H1 (cell line): ENCODE results near the gene CBLB. TPM values are rescaled to one million over a fixed set of nuclear protein-coding genes. Genes with fewer than 3 reads are reported as not detected.
A peak's percentile ranks its signal among the peaks of the same experiment; 100 is the strongest.

Source experiments
- CTCF ChIA-PET: fragments of 300-600 bp; sonication (Branson Sonifier 250); formaldehyde crosslinking; loops from one replicate; lab custom pipeline; 2021; ENCODE audit not compliant: partially characterized antibody; lab: Charles Lee
- POLR2A ChIA-PET: fragments of 300-600 bp; sonication (Branson Sonifier 250); formaldehyde crosslinking; loops from one replicate; lab custom pipeline; 2021; ENCODE audit warnings: inconsistent platforms; ENCODE audit not compliant: partially characterized antibody; lab: Charles Lee
- DNase-seq, 2 experiments: peaks; one replicate each; pipeline versions ENCODE4 v3.0.0 to v3.0.0-alpha.2; 2010 to 2022; ENCODE audit warnings: low spot score in 2 of 2, low read depth in 1 of 2, mixed read lengths in 1 of 2
- FAIRE-seq: peaks from 2 replicates; lab custom pipeline; 2011; peaks lifted over from hg19 to GRCh38; lab: Jason Lieb, UNC
- H2AFZ ChIP-seq: 2 replicates; pipeline ENCODE4 v1.8.1; 2012; ENCODE audit warnings: low read length, inconsistent platforms
- H2AK5ac ChIP-seq: 2 replicates; pipeline ENCODE4 v1.6.1; 2013; ENCODE audit warnings: low read depth, low read length
- H2BK120ac ChIP-seq: replicated peaks from 2 replicates; pipeline ENCODE3; 2013; ENCODE audit warnings: low read depth, low read length, inconsistent platforms
- H2BK12ac ChIP-seq: 2 replicates; pipeline ENCODE4 v1.6.1; 2013; ENCODE audit warnings: low read depth, low read length
- H2BK15ac ChIP-seq: 2 replicates; pipeline ENCODE4 v1.6.1; 2013; ENCODE audit warnings: low read length
- H2BK20ac ChIP-seq: 2 replicates; pipeline ENCODE4 v1.6.1; 2013; ENCODE audit warnings: low read length
- H2BK5ac ChIP-seq: 2 replicates; pipeline ENCODE4 v1.6.1; 2013; ENCODE audit warnings: low read depth, low read length
- H3K14ac ChIP-seq: 2 replicates; pipeline ENCODE4 v1.6.1; 2013; ENCODE audit warnings: inconsistent platforms; ENCODE audit not compliant: insufficient read length
- H3K18ac ChIP-seq: 2 replicates; pipeline ENCODE4 v1.6.1; 2013; ENCODE audit warnings: low read length; ENCODE audit errors: extremely low read depth
- H3K23ac ChIP-seq: 2 replicates; pipeline ENCODE4 v1.6.1; 2013; ENCODE audit warnings: inconsistent platforms; ENCODE audit not compliant: insufficient read length
- H3K23me2 ChIP-seq: 2 replicates; pipeline ENCODE4 v1.6.1; 2013; ENCODE audit warnings: low read depth, low read length
- H3K27ac ChIP-seq: 2 replicates; pipeline ENCODE4 v1.6.1; 2011; ENCODE audit warnings: low read depth, low read length, inconsistent platforms
- H3K27me3 ChIP-seq, 4 experiments: replicated peaks in 1 of 4; 1 replicate in 1 of 4; 2 replicates in 3 of 4; pipeline versions ENCODE4 v1.6.1 to v1.8.1; 2011 to 2013; ENCODE audit warnings: low read length in 3 of 4, mild to moderate bottlenecking in 3 of 4, inconsistent platforms in 2 of 4, mixed read lengths in 2 of 4, moderate library complexity in 1 of 4; ENCODE audit not compliant: control insufficient read depth in 3 of 4, insufficient read depth in 3 of 4; ENCODE audit errors: extremely low read depth in 1 of 4
- H3K36me3 ChIP-seq, 4 experiments: 2 replicates each; pipeline versions ENCODE4 v1.6.1 to v1.8.1; 2011 to 2013; ENCODE audit warnings: mild to moderate bottlenecking in 4 of 4, low read length in 3 of 4, moderate library complexity in 2 of 4, control low read depth in 1 of 4, inconsistent platforms in 1 of 4; ENCODE audit not compliant: insufficient read depth in 4 of 4, control insufficient read depth in 2 of 4
- H3K4ac ChIP-seq: replicated peaks from 2 replicates; pipeline ENCODE3; 2013; ENCODE audit warnings: low read length, low read depth, mixed read lengths, inconsistent platforms; ENCODE audit not compliant: insufficient read length
- H3K4me1 ChIP-seq, 4 experiments: replicated peaks in 1 of 4; 1 replicate in 1 of 4; 2 replicates in 3 of 4; pipeline versions ENCODE4 v1.6.1 to v1.8.1; 2011 to 2013; ENCODE audit warnings: low read length in 3 of 4, inconsistent platforms in 2 of 4, mixed read lengths in 1 of 4; ENCODE audit not compliant: insufficient read depth in 4 of 4, control insufficient read depth in 3 of 4
- H3K4me2 ChIP-seq, 2 experiments: 2 replicates each; pipeline versions ENCODE4 v1.6.1 to v1.8.1; 2011 to 2013; ENCODE audit warnings: low read depth in 2 of 2, low read length in 2 of 2, control low read depth in 1 of 2, inconsistent platforms in 1 of 2, mild to moderate bottlenecking in 1 of 2; ENCODE audit not compliant: insufficient read depth in 1 of 2
- H3K4me3 ChIP-seq, 4 experiments: fragments of 200-600, 300-600 bp in 1 of 4; sonication (generic), shearing (Covaris generic), sonication (Bioruptor Twin) in 1 of 4; 2 replicates each; pipeline versions ENCODE4 v1.5.1 to v1.8.1; 2011 to 2016; ENCODE audit warnings: low read length in 4 of 4, low read depth in 3 of 4, control low read depth in 2 of 4, inconsistent platforms in 2 of 4, mild to moderate bottlenecking in 2 of 4, mixed read lengths in 1 of 4, moderate library complexity in 1 of 4; ENCODE audit not compliant: insufficient read depth in 2 of 4; ENCODE audit errors: extremely low read depth in 1 of 4
- H3K56ac ChIP-seq: replicated peaks from 2 replicates; pipeline ENCODE3; 2013; ENCODE audit warnings: low read depth, mild to moderate bottlenecking, mixed read lengths, low read length, inconsistent platforms; ENCODE audit not compliant: insufficient read length
- H3K79me1 ChIP-seq: 2 replicates; pipeline ENCODE4 v1.6.1; 2013; ENCODE audit warnings: low read depth, low read length, control low read depth
- H3K79me2 ChIP-seq, 2 experiments: 2 replicates each; pipeline versions ENCODE4 v1.6.1 to v1.8.1; 2012 to 2013; ENCODE audit warnings: low read length in 2 of 2, mild to moderate bottlenecking in 2 of 2, inconsistent platforms in 1 of 2; ENCODE audit not compliant: insufficient read depth in 2 of 2, control insufficient read depth in 1 of 2
- H3K9ac ChIP-seq, 4 experiments: replicated peaks in 1 of 4; 1 replicate in 1 of 4; 2 replicates in 3 of 4; pipeline versions ENCODE4 v1.6.1 to v1.8.1; 2011 to 2013; ENCODE audit warnings: low read depth in 3 of 4, low read length in 3 of 4, control low read depth in 2 of 4, mild to moderate bottlenecking in 2 of 4, moderate library complexity in 2 of 4, inconsistent platforms in 1 of 4; ENCODE audit errors: extremely low read depth in 1 of 4
- H3K9me3 ChIP-seq, 2 experiments: 2 replicates each; pipeline versions ENCODE4 v1.6.1 to v1.8.1; 2012 to 2013; ENCODE audit warnings: mild to moderate bottlenecking in 2 of 2, moderate library complexity in 2 of 2, control low read depth in 1 of 2, inconsistent platforms in 1 of 2, low read depth in 1 of 2, low read length in 1 of 2, mixed read lengths in 1 of 2; ENCODE audit not compliant: insufficient read depth in 2 of 2
- H4K20me1 ChIP-seq, 2 experiments: replicated peaks in 1 of 2; 2 replicates each; pipeline versions ENCODE3 to v1.8.1; 2011 to 2013; ENCODE audit warnings: inconsistent platforms in 2 of 2, low read length in 2 of 2, mild to moderate bottlenecking in 1 of 2; ENCODE audit not compliant: insufficient read depth in 2 of 2, control insufficient read depth in 1 of 2
- H4K5ac ChIP-seq: 2 replicates; pipeline ENCODE4 v1.6.1; 2013; ENCODE audit warnings: low read length, low read depth, mixed read lengths, inconsistent platforms; ENCODE audit not compliant: insufficient read length
- H4K8ac ChIP-seq: 2 replicates; pipeline ENCODE4 v1.8.0; 2013; ENCODE audit warnings: mild to moderate bottlenecking, moderate library complexity, low read length, inconsistent platforms; ENCODE audit not compliant: insufficient read depth; ENCODE audit errors: extremely low read depth
- H4K91ac ChIP-seq: replicated peaks from 2 replicates; pipeline ENCODE3; 2013; ENCODE audit warnings: low read length, mixed read lengths, inconsistent platforms; ENCODE audit not compliant: insufficient read length
- NRF1 ChIP-seq: IDR thresholded peaks from 2 replicates; pipeline ENCODE4 v1.6.1; 2011; ENCODE audit warnings: mild to moderate bottlenecking, low read depth, low read length, improper control_type of control experiment
- SRF ChIP-seq: IDR thresholded peaks from 2 replicates; pipeline ENCODE4 v1.6.1; 2011; ENCODE audit warnings: mild to moderate bottlenecking, low read depth, low read length, moderate library complexity
- WGBS, 2 experiments: shearing (Covaris generic) in 1 of 2; methylation state at CpG; one replicate each; pipeline versions ENCODE4 v1.1.6 to v1.1.7; 2013 to 2015; ENCODE audit warnings: low lambda C conversion rate in 2 of 2, mixed read lengths in 2 of 2, inconsistent platforms in 1 of 2, low coverage in 1 of 2, missing lambda C conversion rate in 1 of 2; ENCODE audit not compliant: insufficient replicate concordance in 2 of 2, insufficient coverage in 1 of 2, insufficient read length in 1 of 2; ENCODE audit errors: extremely low coverage in 1 of 2, missing lambda C conversion rate in 1 of 2; 5-methylcytosine and 5-hydroxymethylcytosine counted together
- polyA plus RNA-seq, 7 experiments: library from polyadenylated mRNA; depleted of rRNA in 3 of 7; stranded (reverse) in 5 of 7; unstranded in 2 of 7; fragments of >200 nt in 5 of 7; fragments of 200-250 nt in 2 of 7; gene quantifications; 1 replicate in 5 of 7; 2 replicates in 1 of 7; 4 replicates in 1 of 7; pipeline versions ENCODE4 v1.2.1 to v1.2.3, GENCODE V29; 2011 to 2013; ENCODE audit warnings: missing spikeins in 2 of 7, mixed read lengths in 2 of 7
- total RNA-seq: library from RNA; stranded (reverse); fragmentation: NEBNext Ultra II Directional; extraction: Animal tissue kit (Norgen Biotek cat#: 25700); gene quantifications from 2 replicates; pipeline ENCODE4 v1.2.1, GENCODE V29; 2021

Gene CBLB
- total and polyA plus RNA-seq, 2 of the 8 experiments (the other 6 are each of a cell fraction or from before 2014, with no cell fraction given) = 14.5 to 26.0 TPM

DNA sequence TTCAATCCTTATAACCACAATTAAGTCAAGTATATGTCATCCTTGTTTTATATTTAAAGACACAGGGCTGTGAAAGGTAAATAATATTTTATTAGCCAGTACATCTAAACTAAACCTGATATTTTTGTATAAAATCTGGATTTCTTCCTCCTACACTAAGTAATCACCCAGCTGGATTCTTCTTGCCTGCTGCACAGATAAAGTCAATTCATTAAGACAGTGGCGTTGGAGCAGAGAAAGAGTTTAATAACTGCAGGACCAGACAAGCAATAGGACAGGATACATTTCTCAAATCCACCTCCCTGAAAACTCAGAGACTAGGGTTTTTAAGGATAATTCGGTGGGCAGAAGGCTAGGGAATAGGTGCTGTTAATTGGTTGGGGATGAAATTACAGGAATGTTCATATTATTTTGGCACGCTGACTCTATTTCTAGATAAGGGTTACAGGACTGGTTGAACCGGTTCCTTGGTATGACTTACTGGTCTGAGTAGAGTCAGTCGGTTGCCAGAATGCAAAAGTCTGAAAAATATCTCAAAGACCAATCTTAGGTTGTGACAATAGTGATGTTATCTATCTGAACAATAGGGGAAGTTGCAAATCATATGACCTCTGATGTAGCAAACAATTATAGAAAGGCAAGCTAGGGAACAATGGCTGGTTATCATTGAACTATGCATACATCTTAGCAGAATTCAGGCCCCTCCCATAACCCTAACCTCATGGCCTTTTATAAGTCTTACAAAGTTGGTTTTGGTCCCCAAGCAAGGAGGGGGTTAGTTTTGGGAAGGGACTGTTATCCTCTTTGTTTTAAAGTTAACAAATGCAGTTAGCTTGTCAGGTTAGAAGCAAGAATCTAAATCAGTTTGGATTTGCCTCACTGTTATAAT is 257.3 kb downstream of the CBLB start:
- Histone ChIP-seq H2AK5ac (no peak overlapping the region), H3K18ac (no peak overlapping the region), H2AFZ (0 out of 2 replicates have a peak overlapping the region, but pooled peaks have one; percentile 14), H3K9me3 (no peaks in the 10 kb centered on the region), H3K4ac (no peak overlapping the region), H3K36me3 (no peaks in the 10 kb centered on the region), H3K4me3 (no peak overlapping the region), H2BK15ac (no peak overlapping the region), H2BK120ac (no peak overlapping the region), H3K23ac (no peak overlapping the region), H3K79me1 (no peaks in the 10 kb centered on the region), H3K23me2 (no peaks in the 10 kb centered on the region; the same call in 1 of the 2 replicates), H3K14ac (no peak overlapping the region), H3K56ac (no peak overlapping the region), H3K27ac (no peak overlapping the region), H3K4me2 (no peak overlapping the region), H2BK20ac (no peak overlapping the region), H3K9ac (no peak overlapping the region), H4K5ac (no peak overlapping the region), H3K27me3 (no peaks in the 10 kb centered on the region), H2BK12ac (no peak overlapping the region), H4K20me1 (no peaks in the 10 kb centered on the region), H2BK5ac (no peak overlapping the region), H3K4me1 (peaks cover 0 to 5% (median 2%) of the 10 kb centered on the region in 4 experiments; a peak in 4 of 7 replicates), H4K91ac (no peak overlapping the region), H4K8ac (no peak overlapping the region), H3K79me2 (no peaks in the 10 kb centered on the region)
- WGBS, 2 experiments = 95% methylated on average over 5 of the region's 5 CpGs; no CpG with 5 or more reads in 1 of the 2 experiments
- no peak for TF ChIP-seq NRF1
- TF ChIP-seq SRF = no peak
- no peak for DNase-seq
- no peak for FAIRE-seq
- POLR2A ChIA-PET = no interaction called here
- CTCF ChIA-PET = no interaction called here
